GM10266 (cell line): Measurements from ENCODE around the gene MUC13.

ENCODE experiments used
- DNase-seq: peaks from one replicate; pipeline ENCODE4 v3.0.0; 2012; ENCODE audit errors: extremely low spot score
- CTCF ChIP-seq: IDR thresholded peaks from 2 replicates; pipeline ENCODE4 v1.5.1; 2012; ENCODE audit warnings: mild to moderate bottlenecking, low read depth; ENCODE audit not compliant: control insufficient read depth, insufficient read depth; ENCODE audit errors: missing control alignments

Gene MUC13

DNA sequence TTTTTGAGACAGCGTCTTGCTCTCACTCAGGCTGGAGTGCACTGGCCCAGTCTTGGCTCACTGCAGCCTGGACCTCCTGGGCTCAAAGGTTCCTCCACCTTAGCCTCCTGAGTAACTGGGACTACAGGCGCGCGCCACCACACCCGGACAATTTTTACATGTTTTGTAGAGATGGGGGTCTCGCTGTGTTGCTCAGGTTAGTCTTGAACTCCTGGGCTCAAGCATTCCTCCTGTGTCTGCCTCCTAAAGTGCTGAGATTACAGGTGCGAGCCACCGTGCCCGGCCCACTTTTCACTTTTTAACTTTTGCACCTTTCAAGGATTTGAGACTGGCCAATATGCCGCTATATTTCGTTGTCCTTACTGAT, 46.6 kb downstream of the MUC13 start:
- no peak for TF ChIP-seq CTCF
- no peak for DNase-seq

- TF ChIP-seq CTCF, result no peak
- DNase-seq, result peak; percentile 73
Measured at GRCh38 chr3:124887177-124887931, 47.2 kb downstream of the MUC13 start, which contains the start of gene ITGB5. ITGB5 (minus strand) TSS chr3:124887365; CDS start chr3:124887000, 365 bp downstream.

DNA sequence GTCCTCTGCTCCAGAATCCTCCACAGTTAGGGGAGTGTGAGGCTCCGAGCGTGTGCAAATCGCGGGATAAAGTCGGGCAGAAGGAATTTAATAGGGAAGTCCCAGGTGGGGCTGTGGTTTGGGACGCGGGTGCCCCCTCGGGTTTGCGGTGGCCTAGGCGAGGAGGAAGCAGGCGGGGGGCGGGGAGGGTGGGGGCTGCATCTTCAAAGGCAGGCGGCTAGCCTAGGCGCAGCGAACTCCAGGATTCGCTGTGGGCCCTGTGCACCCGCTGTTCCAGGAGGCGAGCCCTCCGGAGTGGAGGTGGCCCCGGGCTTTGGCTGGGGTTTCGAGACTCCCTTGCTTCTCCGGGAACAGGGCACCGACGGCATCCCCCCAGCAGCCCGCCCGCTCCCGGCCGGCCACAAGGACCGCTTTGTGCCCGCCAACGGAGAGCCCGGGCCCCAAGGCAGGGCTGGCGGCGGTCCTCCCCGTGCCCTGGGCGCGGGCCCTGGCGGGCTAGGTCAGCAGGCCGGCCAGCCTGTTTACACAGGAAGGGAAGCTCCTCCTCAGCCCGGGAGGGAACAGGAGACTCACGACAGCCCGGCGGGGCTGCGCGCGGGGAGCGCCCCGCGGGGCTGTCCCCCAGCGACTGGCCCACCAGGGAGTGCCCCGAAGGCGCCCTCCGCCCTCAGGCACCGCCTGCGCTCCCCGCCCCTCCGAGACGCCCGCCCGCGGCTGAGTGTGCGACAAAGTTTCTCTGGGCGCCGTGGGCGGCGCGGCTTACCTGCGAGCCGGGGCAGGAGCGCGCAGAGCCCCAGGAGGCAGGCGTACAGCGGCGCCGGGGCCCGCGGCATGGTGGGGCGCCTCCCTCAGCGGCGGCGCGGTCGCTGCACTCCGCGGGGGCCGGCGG, 48.1 kb downstream of the MUC13 start:
- DNase-seq, result peak; percentile 68
- TF ChIP-seq CTCF, result no peak

DNA sequence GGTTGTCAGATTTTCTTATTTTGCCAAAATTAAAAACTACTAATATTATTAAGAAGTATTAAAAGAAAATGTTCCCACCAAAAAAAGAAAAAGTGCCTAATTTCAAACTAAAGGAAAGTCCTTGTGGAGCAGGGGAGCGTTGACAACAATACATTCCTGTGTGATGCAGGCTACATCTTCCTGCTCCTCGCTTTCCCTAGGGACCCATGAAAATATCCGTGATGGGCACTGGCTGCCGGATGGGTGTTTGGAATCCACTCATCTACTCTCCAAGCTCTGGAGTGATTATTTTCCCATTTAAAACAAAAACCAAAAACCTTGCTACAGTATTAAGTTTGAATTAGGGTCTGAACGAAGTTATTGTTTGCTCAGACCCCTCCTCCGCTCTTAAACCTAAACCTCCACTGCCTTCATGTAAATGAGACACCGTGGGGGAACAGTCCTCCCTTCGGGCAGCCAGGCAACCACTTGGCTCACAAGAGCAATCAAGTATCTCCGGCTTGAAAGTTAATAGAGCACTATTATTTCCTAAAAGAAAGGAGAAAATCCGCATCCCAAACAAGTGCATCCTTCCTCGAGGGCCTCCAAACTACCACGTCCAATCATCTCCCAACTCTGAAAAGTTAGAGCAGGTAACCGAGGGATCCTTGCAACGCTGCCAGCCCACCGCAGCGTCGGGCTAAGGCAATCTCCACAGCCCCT, 48.9 kb downstream of the MUC13 start:
- no peak for DNase-seq
- no peak for TF ChIP-seq CTCF

- TF ChIP-seq CTCF, result no peak
- DNase-seq, result no peak
Measured at GRCh38 chr3:124884474-124885101, 50.0 kb downstream of the MUC13 start.

DNA sequence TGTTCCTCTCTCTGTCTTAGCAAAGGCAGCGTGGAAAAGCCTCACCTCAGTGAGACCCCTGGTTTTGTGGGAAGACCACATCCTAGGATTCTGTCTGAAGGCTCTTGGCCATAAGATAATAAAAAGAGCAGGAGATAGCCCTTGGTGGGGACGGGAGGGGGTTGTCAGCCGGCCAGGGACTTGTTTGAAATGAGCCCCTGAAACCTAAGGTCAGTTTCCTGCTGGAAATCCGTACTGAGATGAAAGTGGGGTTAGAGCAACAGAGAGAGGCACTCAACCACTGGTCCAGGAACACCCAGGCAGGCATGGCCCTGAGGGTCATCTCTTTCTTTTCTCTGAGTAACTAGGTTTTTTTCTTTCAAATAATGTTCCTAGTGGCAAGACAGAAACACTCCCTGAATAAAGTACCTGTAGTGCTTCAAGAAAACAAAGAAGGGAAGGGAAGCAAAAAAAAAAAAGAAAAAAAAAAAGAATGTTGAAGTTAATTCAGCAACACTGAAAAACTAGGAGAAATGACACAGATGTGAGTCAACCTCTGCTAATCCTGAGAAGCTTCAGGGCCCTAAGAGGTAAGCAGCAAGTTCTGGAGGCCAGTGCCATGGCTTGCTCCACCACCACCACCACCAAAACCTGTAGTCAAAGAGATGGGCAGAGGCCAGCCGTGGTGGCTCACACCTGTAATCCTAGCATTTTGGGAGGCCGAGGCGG, 50.6 kb downstream of the MUC13 start:
- DNase-seq, result no peak
- no peak for TF ChIP-seq CTCF
